Gastroesophageal sphincter (tissue), 4 donors: Measurements from ENCODE around the gene COQ8B. TPM values are rescaled to one million over a fixed set of nuclear protein-coding genes. Genes with fewer than 3 reads are reported as not detected.
A peak's percentile ranks its signal among the peaks of the same experiment; 100 is the strongest.
"Not testable (repeated sequence)": the region's sequence is repeated elsewhere in the genome, so short reads cannot be mapped to it uniquely, and the experiment has no call there.

ENCODE experiments used
- ATAC-seq: fragments of 150-250 bp; one replicate; pipeline ENCODE4 v1.9.1; 2016; ENCODE audit warnings: mild to moderate bottlenecking, moderate library complexity
- H3K27ac ChIP-seq, 4 donors: fragments of 200-600 bp; sonication (generic) in 3 of 4; 1 replicate in 3 of 4; 2 replicates in 1 of 4; pipeline ENCODE4 v1.5.1; 2016 to 2019
- H3K27me3 ChIP-seq: fragments of 200-600 bp; sonication (generic); one replicate; pipeline ENCODE4 v1.5.1; 2019
- H3K36me3 ChIP-seq, 2 donors: fragments of 200-600 bp; sonication (generic); one replicate each; pipeline ENCODE4 v1.5.1; 2019; ENCODE audit warnings: control low read depth in 1 of 2
- H3K4me1 ChIP-seq, 3 donors: fragments of 200-600 bp; sonication (generic); 1 replicate in 2 of 3; 2 replicates in 1 of 3; pipeline ENCODE4 v1.5.1; 2016 to 2019; ENCODE audit warnings: control low read depth in 2 of 3
- H3K4me3 ChIP-seq, 2 donors: fragments of 200-600 bp; sonication (generic); one replicate each; pipeline ENCODE4 v1.5.1; 2019; ENCODE audit warnings: mild to moderate bottlenecking in 1 of 2, moderate library complexity in 1 of 2
- H3K9me3 ChIP-seq, 3 donors: fragments of 200-600 bp; sonication (generic); one replicate each; pipeline ENCODE4 v1.5.1; 2017 to 2019; ENCODE audit warnings: control low read depth in 2 of 3
- EP300 ChIP-seq: sonication (generic); formaldehyde crosslinking; IDR thresholded peaks from one replicate; pipeline ENCODE4 v1.6.1; 2017; ENCODE audit warnings: antibody characterized with exemption, mild to moderate bottlenecking
- POLR2A ChIP-seq, 2 donors: fragments of 450-650 bp; IDR thresholded peaks; one replicate each; pipeline ENCODE4 v1.6.1; 2017; ENCODE audit warnings: antibody characterized with exemption in 2 of 2, mild to moderate bottlenecking in 2 of 2, moderate library complexity in 1 of 2
- POLR2AphosphoS5 ChIP-seq: sonication (generic); formaldehyde crosslinking; IDR thresholded peaks from one replicate; pipeline ENCODE4 v1.6.1; 2017; ENCODE audit warnings: antibody characterized with exemption
- WGBS, 2 donors: methylation state at CpG; one replicate each; pipeline ENCODE4 v1.1.5; 2018; ENCODE audit warnings: low coverage in 1 of 2; 5-methylcytosine and 5-hydroxymethylcytosine counted together
- total RNA-seq, 4 donors: library from RNA; depleted of rRNA; stranded (reverse); fragments of >200 nt; gene quantifications; one replicate each; pipeline ENCODE4 v1.1.0, GENCODE V29; 2016
- TF ChIP-seq, protein P1 (sequence below), 4 experiments: fragments of 200-600 bp in 2 of 4; fragments of 450-650 bp in 2 of 4; sonication (generic) in 1 of 4; IDR thresholded peaks; one replicate each; pipeline ENCODE4 v1.5.1; 2017 to 2019; ENCODE audit warnings: antibody characterized with exemption in 4 of 4, mild to moderate bottlenecking in 2 of 4, moderate library complexity in 2 of 4

Gene COQ8B
- 10 to 100 TPM; 27.3 to 50.5 (median 44.7) TPM for total RNA-seq

DNA sequence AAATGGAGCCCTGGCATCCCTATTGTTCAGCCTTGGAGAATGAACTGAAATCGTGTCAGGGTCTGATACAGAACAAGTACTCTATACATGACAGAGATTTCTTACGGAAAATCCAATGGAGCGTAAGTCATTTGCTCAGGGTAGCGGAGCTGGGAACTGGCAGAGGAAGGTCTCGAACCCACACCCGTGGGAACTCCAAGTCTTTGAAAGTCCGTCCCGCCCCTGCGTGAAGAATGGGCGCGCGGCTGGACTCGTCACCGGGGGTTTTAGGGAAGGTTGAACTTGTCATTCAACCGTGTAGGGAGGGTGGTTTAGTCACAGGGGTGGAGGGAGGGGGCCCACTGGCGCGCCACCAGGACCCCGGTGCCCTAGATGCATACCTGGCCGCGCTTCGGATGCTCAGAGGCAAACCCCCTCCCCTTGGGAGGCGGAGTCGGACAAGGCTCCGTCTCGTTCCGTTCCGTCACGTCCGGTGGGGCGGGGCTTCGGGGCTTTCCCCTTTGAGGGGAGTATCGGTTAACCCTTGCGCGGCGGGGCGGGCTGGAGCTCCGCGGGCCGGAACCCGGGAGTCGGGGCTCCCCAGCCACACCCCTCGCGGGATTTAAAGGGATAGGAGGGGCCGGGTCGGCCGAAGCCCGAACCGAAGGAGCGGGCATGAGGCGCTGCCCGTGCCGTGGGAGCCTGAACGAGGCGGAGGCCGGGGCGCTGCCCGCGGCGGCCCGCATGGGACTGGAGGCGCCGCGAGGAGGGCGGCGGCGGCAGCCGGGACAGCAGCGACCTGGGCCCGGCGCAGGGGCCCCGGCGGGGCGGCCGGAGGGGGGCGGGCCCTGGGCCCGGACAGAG lies at the start of gene COQ8B, which contains the start of gene ITPKC:
COQ8B (minus strand) TSS at position 405 of the 843 bp plus-strand sequence. CDS start 2,254 bp downstream, outside the sequence.
ITPKC (plus strand) TSS at position 631 of the 843 bp plus-strand sequence; CDS start at position 655, 24 bp downstream.
- Histone ChIP-seq H3K27me3 (no peaks in the 10 kb centered on the region), H3K4me1 (peaks cover 0 to 71% (median 33%) of the 10 kb centered on the region in 3 donors), H3K4me3 (peak within 1 kb of the TSS; percentile 77 to 92), H3K36me3 (peaks cover 0 to 18% of the 10 kb centered on the region in 2 donors), H3K27ac (peak within 1 kb of the TSS; percentile 97 to 99 (median 98)), H3K9me3 (no peaks in the 10 kb centered on the region)
- 0% methylated on average over 1 to 3 of the region's 76 CpGs for WGBS, 2 donors
- TF ChIP-seq POLR2AphosphoS5 (peak; percentile 94), POLR2A (IDR thresholded peaks at IDR 0.05) (peak; percentile 76 to 83), EP300 (no peak)
- TF ChIP-seq, protein P1, sequence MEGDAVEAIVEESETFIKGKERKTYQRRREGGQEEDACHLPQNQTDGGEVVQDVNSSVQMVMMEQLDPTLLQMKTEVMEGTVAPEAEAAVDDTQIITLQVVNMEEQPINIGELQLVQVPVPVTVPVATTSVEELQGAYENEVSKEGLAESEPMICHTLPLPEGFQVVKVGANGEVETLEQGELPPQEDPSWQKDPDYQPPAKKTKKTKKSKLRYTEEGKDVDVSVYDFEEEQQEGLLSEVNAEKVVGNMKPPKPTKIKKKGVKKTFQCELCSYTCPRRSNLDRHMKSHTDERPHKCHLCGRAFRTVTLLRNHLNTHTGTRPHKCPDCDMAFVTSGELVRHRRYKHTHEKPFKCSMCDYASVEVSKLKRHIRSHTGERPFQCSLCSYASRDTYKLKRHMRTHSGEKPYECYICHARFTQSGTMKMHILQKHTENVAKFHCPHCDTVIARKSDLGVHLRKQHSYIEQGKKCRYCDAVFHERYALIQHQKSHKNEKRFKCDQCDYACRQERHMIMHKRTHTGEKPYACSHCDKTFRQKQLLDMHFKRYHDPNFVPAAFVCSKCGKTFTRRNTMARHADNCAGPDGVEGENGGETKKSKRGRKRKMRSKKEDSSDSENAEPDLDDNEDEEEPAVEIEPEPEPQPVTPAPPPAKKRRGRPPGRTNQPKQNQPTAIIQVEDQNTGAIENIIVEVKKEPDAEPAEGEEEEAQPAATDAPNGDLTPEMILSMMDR (IDR thresholded peaks at IDR 0.05): peak in 2 of 4 experiments; percentile 62 to 63
- peak; percentile 75 for ATAC-seq

DNA sequence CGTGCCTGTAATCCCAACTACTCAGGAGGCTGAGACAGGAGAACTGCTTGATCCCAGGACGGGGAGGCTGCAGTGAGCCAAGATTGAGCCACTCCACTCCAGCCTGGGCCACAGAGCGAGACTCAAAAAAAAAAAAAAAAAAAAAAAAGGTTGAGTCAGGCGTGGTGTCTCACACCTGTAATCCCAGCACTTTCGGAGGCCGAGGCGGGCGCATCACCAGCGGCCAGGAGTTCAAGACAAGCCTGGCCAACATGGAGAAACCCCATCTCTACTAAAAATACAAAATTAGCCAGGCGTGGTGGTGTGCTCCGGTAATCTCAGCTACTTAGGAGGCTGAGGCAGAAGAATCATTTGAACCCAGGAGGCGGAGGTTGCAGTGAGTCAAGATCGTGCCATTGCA lies 49.7 kb upstream of the COQ8B start:
- not testable (repeated sequence) for H3K9me3 ChIP-seq, H3K27me3 ChIP-seq, H3K4me1 ChIP-seq, H3K4me3 ChIP-seq, H3K27ac ChIP-seq, ATAC-seq
- peaks cover 4 to 63% of the 10 kb centered on the region in 2 donors for H3K36me3 ChIP-seq
- 91% methylated on average over 10 of the region's 13 CpGs; no CpG with 5 or more reads in 1 of the 2 donors for WGBS, 2 donors

DNA sequence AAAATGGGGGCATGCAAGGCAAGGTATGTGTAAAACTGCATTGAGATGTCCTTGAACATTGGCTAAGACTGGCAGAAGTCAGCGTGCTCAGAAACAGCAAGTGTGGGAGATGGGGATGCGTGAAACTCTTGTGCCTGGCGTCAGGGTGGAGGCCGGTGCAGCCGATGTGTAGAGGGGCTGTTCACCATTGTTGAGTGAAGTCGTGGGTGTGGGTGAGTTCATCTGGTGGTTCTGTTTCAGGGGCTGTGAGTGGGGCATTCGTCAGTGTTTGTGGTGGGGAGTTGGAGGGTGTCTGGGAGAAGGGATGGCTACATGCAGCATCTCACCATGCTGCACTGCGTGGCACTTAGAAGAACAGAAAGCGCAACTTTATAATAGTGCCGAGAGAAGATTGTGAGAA lies 47.3 kb upstream of the COQ8B start:
- no peak for ATAC-seq
- Histone ChIP-seq H3K9me3 (no peaks in the 10 kb centered on the region), H3K27me3 (no peaks in the 10 kb centered on the region), H3K27ac (no peak overlapping the region), H3K4me1 (no peaks in the 10 kb centered on the region), H3K4me3 (no peak overlapping the region), H3K36me3 (peaks cover 4 to 87% of the 10 kb centered on the region in 2 donors)
- WGBS, 2 donors: 85 to 100% methylated on average over 2 to 9 of the region's 10 CpGs
- TF ChIP-seq POLR2A (IDR thresholded peaks at IDR 0.05) (no peak), EP300 (no peak), POLR2AphosphoS5 (no peak)
- TF ChIP-seq, protein P1 (IDR thresholded peaks at IDR 0.05): no peak

DNA sequence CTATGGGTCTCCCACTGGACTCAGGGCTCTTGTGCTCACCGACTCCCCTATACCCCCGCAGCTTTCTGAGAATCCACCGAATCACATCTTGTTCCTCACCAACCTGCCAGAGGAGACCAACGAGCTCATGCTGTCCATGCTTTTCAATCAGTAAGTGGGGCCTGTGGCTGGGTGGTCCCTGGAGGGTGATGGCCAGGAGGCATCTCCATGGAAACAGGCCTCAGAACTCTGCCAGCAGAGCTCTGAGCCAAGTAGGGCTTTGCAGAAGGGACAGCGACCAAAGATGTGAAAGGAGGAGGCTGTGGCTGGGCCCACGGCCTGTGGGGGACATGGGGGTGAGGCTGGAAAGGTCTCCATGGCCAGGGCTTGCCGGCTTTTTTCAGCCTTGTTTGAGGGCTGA lies 46.8 kb upstream of the COQ8B start:
- Histone ChIP-seq H3K4me3 (no peak overlapping the region), H3K4me1 (no peaks in the 10 kb centered on the region), H3K36me3 (peaks cover 4 to 91% of the 10 kb centered on the region in 2 donors), H3K9me3 (no peaks in the 10 kb centered on the region), H3K27ac (no peak overlapping the region), H3K27me3 (no peaks in the 10 kb centered on the region)
- TF ChIP-seq, protein P1 (IDR thresholded peaks at IDR 0.05): no peak
- TF ChIP-seq POLR2AphosphoS5 (no peak), POLR2A (IDR thresholded peaks at IDR 0.05) (no peak), EP300 (no peak)
- ATAC-seq: no peak
- WGBS, 2 donors: 100% methylated on average over 2 of the region's 7 CpGs; no CpG with 5 or more reads in 1 of the 2 donors

DNA sequence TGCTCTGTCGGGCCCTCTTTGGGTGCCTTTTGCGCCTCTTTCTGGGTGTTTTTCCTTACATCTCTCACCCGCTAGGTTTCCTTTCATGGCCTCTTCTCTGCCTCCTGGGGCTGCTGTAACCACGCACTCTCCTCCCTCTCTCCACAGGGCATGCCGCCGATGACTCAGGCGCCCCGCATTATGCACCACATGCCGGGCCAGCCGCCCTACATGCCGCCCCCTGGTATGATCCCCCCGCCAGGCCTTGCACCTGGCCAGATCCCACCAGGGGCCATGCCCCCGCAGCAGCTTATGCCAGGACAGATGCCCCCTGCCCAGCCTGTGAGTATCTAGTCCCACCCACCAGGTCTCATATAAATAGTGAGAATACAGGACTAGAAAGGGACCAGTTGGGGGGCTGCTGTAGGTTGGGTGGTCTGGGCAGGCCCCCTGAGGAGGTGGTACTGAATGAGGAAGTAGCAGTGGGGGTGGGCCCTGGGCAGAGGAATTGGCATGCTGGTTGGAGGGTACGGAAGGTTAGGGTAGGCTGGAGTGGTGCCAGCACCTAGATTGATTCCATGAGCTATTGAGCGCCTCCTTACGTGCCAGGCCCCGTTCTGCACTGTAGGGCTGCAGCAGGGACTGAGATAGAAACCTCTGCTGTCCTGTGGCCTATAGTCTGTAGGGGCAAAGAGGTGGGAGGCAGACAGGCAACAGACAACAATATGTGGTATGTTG lies 46.2 kb upstream of the COQ8B start:
- TF ChIP-seq EP300 (no peak), POLR2A (IDR thresholded peaks at IDR 0.05) (no peak), POLR2AphosphoS5 (no peak)
- Histone ChIP-seq H3K36me3 (peaks cover 4 to 97% of the 10 kb centered on the region in 2 donors), H3K4me1 (no peaks in the 10 kb centered on the region), H3K4me3 (no peak overlapping the region), H3K9me3 (no peaks in the 10 kb centered on the region), H3K27me3 (no peaks in the 10 kb centered on the region), H3K27ac (no peak overlapping the region)
- 78 to 92% methylated on average over 2 to 8 of the region's 17 CpGs for WGBS, 2 donors
- no peak for ATAC-seq
